HAP-1 (cell line): ENCODE data around the gene MMP15.

Experiments used
- DNase-seq, 2 experiments: peaks; one replicate each; pipeline ENCODE4 v3.0.0-alpha.2; 2016 to 2020; ENCODE audit warnings: low spot score in 2 of 2
- H3K27me3 ChIP-seq: fragments of 250-450 bp; sonication (Bioruptor Pico); 2 replicates; pipeline ENCODE4 v1.5.1; 2020; ENCODE audit warnings: low read depth, mild to moderate bottlenecking, moderate library complexity
- H3K36me3 ChIP-seq: fragments of 250-450 bp; sonication (Bioruptor Pico); replicated peaks from 2 replicates; pipeline ENCODE4 v1.5.1; 2020; ENCODE audit warnings: mild to moderate bottlenecking
- H3K4me1 ChIP-seq: fragments of 250-450 bp; sonication (Bioruptor Pico); 2 replicates; pipeline ENCODE4 v1.5.1; 2020; ENCODE audit warnings: mild to moderate bottlenecking
- H3K4me3 ChIP-seq: fragments of 250-450 bp; sonication (Bioruptor Pico); 2 replicates; pipeline ENCODE4 v1.5.1; 2020; ENCODE audit warnings: mild to moderate bottlenecking, moderate library complexity
- H3K9me3 ChIP-seq: fragments of 250-450 bp; sonication (Bioruptor Pico); 2 replicates; pipeline ENCODE4 v1.5.1; 2020; ENCODE audit warnings: mild to moderate bottlenecking, moderate library complexity
- in situ Hi-C: fragments of 300-500 bp; cut with MboI; formaldehyde crosslinking; loops from 3 replicates; pipeline ENCODE4 v1.14.3; 2020; ENCODE audit warnings: low sequenced_read_pairs, inconsistent platforms, mixed read lengths

The MMP15 gene

DNA sequence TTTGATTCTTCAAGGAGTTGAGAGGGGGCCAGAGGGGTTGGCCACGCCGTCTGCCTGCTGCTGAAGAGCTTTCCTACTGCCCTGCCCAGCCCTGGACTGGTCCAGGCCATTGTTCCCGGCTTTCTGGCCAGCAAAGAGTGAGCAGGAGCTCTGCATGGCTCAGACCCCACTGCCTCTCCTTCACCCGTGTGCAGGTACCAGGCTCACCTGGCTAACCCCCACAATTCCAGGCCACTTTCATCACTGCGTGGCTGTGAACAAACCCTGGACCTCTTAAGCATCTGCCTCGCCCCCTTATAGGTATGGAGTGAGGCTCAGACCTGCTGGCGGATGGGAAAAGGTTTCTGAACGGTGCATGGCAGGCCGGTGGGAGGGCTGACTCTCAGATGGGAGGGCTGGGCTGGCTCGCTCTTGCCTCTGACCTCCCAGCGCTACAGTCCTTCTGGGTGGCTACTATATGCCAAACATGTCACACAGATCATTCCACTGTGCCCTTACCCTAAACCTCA, 33.9 kb upstream of the MMP15 start:
- Histone ChIP-seq H3K9me3 (no peaks in the 10 kb centered on the region; the same call in 1 of the 2 replicates), H3K4me1 (no peaks in the 10 kb centered on the region), H3K36me3 (0 out of 2 replicates have a peak, but pooled peaks cover 4% of the 10 kb centered on the region), H3K27me3 (no peaks in the 10 kb centered on the region), H3K4me3 (no peak overlapping the region)
- in situ Hi-C loops, result no loop called here
- no peak for DNase-seq

DNA sequence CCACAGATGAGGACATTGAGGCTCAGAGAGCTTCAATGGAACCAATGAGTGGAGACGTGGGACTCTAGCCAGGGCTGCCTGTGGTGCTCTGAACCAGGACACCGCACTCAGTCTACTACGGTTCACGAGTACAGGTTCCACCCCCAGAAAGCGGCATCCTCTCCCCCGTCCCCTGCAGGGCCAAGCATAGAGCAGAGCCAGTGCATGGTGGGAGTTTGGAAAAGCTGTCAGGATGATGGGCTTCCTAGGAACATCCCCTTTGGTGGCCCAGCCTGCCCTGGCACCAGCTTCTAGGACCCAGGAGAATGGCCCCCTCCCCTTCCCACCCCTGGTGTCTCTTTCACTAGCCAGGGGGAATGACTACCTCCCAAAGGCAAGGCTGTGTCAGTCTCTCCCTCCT, 33.5 kb upstream of the MMP15 start:
- in situ Hi-C loops, result no loop called here
- H3K9me3 ChIP-seq, result no peaks in the 10 kb centered on the region; the same call in 1 of the 2 replicates
- no peak for DNase-seq
- no peaks in the 10 kb centered on the region for H3K4me1 ChIP-seq
- 0 out of 2 replicates have a peak, but pooled peaks cover 4% of the 10 kb centered on the region for H3K36me3 ChIP-seq
- no peaks in the 10 kb centered on the region for H3K27me3 ChIP-seq
- H3K4me3 ChIP-seq, result no peak overlapping the region

DNA sequence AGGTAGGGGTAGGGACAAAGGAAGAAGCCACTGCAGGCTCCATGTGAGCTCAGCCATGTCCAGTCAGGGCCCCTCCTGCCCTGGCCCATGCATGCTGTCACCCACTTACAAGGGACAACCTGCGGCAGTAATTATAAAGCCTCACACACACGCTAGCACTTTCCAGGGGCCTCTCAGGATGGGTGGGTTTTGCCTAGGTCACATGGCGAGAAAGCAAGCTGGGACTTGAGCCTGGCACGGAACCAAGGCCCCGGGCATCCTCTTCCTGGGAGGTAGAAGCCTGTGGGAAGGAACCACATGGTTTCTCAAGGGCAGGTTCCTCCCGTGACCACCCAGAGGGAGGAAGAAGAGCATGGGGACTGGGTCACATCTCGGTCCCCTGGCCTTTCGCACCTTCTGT, 32.1 kb upstream of the MMP15 start:
- H3K27me3 ChIP-seq, result no peaks in the 10 kb centered on the region

DNA sequence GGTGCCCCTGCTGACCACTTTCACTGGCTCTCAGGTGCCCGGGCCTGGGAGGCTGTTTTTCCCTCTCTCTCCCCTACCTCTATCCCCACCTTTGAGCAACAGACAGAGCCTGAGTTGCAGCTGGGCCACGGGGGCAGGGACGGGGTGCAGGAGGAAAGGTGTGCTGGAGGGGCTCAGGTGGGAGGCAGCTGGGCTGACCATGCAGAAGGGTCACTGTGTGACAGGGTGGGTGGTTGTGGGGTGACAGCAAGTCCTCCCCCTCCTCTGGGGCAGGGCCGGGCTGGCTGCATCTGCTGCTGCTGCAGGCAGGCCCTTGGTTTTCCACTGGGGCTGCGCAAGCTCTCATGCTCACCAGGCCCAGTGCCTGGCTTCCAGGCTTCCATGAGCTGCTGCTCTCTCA, 31.7 kb upstream of the MMP15 start:
- no peak for DNase-seq
- H3K36me3 ChIP-seq, result 0 out of 2 replicates have a peak, but pooled peaks cover 6% of the 10 kb centered on the region
- H3K4me3 ChIP-seq, result no peak overlapping the region
- no peaks in the 10 kb centered on the region for H3K27me3 ChIP-seq
- H3K9me3 ChIP-seq, result no peaks in the 10 kb centered on the region; the same call in 1 of the 2 replicates
- H3K4me1 ChIP-seq, result no peaks in the 10 kb centered on the region
- in situ Hi-C loops, result no loop called here

More for the DNA sequence above, 32.1 kb upstream of the MMP15 start:
- H3K9me3 ChIP-seq, result no peaks in the 10 kb centered on the region; the same call in 1 of the 2 replicates
- no peak for DNase-seq
- 0 out of 2 replicates have a peak, but pooled peaks cover 6% of the 10 kb centered on the region for H3K36me3 ChIP-seq
- H3K4me1 ChIP-seq, result no peaks in the 10 kb centered on the region
- in situ Hi-C loops, result no loop called here
- no peak overlapping the region for H3K4me3 ChIP-seq

DNA sequence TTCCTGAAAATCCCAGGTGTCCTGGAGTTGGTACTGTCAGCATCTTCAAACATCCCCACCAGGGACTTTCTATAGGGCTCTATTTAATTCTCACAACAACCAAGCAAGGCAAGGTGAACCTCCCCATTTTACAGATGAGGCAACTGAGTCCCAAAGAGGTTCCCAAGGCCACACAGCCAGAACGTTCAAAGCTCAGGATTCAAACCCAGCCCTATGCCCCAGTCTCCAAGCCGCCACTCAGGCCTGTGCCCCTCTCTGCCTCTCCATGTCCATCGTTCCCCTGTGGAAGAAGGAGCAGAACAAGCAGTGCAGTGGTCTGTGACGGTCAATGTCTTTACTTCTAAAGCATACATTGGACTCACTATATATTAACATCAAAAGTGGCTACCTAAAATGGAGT, 31.2 kb upstream of the MMP15 start:
- Histone ChIP-seq H3K4me3 (no peak overlapping the region), H3K9me3 (no peaks in the 10 kb centered on the region; the same call in 1 of the 2 replicates), H3K4me1 (peaks cover 3% of the 10 kb centered on the region; the same call in 1 of the 2 replicates), H3K36me3 (0 out of 2 replicates have a peak, but pooled peaks cover 6% of the 10 kb centered on the region), H3K27me3 (no peaks in the 10 kb centered on the region)
- DNase-seq, result no peak
- in situ Hi-C loops, result no loop called here

DNA sequence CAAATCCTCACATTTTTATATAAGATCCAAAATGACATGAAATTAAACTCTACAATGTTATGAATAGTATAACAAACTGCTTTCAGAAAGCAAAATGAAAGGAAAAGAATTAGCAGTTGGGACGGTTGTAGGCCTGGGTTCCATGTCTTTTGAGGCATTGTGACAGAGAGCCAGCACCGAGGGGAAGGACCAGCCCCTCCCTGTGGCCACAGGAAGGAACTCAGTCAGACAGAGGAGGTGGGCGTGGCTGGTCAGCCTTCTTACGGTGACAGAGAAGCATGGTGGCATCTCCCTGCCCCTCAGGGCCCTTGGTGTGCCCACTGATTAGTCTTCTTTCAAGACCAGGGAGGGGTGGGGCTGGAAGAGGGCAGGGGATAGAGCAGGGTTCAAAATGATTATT, 30.8 kb upstream of the MMP15 start:
- peaks cover 5% of the 10 kb centered on the region; the same call in 1 of the 2 replicates for H3K4me1 ChIP-seq
- H3K27me3 ChIP-seq, result no peaks in the 10 kb centered on the region
- H3K9me3 ChIP-seq, result no peaks in the 10 kb centered on the region; the same call in 1 of the 2 replicates
- DNase-seq, result peak; percentile 43 to 81
- no peak overlapping the region for H3K4me3 ChIP-seq
- in situ Hi-C loops, result no loop called here
- H3K36me3 ChIP-seq, result 0 out of 2 replicates have a peak, but pooled peaks cover 6% of the 10 kb centered on the region

DNA sequence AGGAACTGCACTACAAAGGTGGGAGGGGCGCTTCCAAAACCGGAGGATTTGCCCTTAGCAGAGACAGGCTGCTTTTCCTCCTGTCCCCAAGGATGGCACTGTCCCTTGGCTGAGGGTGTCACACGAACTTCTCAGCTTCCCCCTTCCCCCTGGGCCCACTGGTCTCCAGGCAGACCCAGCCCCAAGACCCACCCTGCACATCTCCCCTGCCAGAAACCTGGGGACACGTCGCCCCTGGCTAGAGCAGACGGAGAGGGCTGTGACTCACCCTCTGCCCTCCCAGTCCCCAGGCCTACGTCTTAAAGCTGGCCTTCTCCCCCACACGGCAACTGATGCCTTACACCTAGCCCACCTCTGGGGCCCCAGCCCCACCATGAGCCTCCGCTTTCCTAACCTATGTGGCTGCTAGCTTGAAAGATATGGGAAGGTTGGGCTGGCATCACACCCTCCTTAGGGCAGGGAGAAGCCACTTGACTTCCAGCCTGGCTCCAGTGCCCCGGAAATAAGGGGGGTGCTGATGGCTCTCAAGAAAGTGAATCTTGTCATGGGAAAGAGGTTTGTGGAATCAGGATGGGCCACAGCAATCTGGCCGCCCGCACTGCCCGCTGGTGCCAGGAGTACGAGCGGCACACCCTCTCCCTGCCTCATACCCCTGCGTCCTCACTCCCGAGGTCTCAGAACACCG, 29.7 kb upstream of the MMP15 start:
- H3K9me3 ChIP-seq, result no peaks in the 10 kb centered on the region; the same call in 1 of the 2 replicates
- H3K4me1 ChIP-seq, result peaks cover 5% of the 10 kb centered on the region; the same call in 1 of the 2 replicates
- in situ Hi-C loops, result no loop called here
- H3K4me3 ChIP-seq, result no peak overlapping the region
- no peaks in the 10 kb centered on the region for H3K27me3 ChIP-seq
- no peak for DNase-seq
- H3K36me3 ChIP-seq, result 0 out of 2 replicates have a peak, but pooled peaks cover 6% of the 10 kb centered on the region

DNA sequence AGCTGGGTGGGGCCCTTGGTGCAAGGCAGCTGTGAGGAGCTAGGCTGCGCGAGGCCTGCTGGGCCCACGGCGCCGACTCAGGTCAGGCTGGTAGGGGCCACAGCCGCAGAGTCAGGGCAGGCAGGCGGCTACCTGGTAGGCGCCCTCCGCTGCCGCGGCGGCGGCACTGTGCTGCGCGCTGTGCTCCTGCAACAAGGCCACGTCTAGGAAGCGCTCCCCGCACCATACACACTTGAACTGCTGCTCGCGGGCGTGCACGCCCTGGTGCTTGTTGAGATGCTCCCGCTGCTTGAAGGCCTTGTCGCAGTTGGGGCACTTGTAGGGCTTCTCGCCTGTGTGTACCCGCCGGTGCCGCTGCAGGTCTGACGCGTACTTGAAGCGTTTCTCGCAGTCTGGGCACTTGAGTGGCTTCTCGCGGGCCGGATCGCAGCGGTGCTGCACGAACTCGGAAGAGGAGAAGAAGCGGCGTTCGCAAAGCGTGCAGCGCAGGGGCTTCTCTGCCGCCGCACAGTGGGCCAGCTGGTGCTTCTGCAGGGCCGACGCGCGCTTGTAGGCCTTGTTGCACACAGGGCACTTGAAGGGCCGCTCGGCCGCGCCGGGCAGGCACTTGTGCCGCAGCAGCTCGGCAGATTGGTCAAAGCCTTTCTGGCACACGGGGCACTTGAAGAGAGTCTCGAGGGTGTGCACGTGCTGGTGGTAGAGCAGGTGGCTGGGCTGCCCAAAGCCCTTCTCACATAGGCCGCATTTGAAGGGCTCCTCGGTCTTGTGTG, 29.0 kb upstream of the MMP15 start:
- Histone ChIP-seq H3K9me3 (no peaks in the 10 kb centered on the region; the same call in 1 of the 2 replicates), H3K4me1 (peaks cover 5% of the 10 kb centered on the region; the same call in 1 of the 2 replicates), H3K27me3 (no peaks in the 10 kb centered on the region), H3K4me3 (no peak overlapping the region), H3K36me3 (0 out of 2 replicates have a peak, but pooled peaks cover 6% of the 10 kb centered on the region)
- DNase-seq, result no peak
- in situ Hi-C loops, result no loop called here

DNA sequence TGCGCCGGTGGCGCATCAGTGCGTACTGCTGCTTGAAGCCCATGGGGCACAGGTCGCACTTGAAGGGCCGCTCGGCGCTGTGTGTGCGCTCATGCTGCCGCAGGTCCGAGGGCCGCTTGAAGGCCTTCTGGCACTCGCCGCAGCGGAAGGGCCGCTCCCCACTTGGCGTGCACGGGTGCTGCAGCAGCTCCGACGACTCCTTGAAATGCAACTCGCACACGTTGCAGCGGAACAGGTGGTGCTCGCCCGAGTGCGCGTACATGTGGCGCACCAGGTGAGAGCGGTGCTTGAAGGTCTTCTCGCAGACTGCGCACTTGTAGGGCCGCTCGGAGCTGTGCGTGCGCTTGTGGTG, 28.4 kb upstream of the MMP15 start:
- Histone ChIP-seq H3K27me3 (no peaks in the 10 kb centered on the region), H3K4me3 (no peak overlapping the region), H3K9me3 (no peaks in the 10 kb centered on the region; the same call in 1 of the 2 replicates), H3K4me1 (peaks cover 5% of the 10 kb centered on the region; the same call in 1 of the 2 replicates), H3K36me3 (0 out of 2 replicates have a peak, but pooled peaks cover 6% of the 10 kb centered on the region)
- in situ Hi-C loops, result no loop called here
- no peak for DNase-seq

DNA sequence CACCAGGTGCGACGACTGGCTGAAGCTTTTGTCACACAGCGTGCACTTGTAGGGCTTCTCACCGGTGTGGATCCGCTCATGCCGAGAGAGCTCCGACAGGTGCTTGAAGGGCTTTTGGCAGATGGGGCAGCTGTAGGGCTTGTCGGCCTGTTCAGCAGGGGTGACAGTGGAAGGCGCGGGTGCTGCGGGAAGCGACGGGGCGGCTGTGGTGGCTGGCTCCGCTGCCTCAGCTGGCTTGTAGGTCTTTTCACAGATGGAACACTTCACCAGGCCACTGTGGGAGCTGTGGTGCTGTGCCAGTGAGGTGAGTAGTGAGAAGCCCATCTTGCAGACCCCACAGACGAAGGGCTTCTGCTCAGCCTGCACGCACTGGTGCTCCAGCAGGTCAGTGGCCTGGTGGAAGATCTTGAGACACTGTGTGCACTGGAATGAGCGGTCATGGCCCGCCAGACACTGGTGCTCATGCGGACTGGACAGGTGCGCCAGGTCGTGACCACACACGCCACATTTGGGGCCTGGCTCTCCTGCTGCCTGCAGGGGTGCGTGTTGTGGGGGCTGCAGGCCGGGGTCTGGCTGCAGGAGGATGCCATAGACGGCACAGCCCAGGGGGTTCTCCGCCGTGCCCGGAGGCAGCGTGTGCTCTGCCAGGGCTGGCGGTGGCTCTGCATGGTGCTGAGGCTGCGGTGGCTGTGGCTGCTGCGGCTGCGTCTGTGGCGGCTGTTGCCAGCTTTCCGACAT, 27.9 kb upstream of the MMP15 start:
- Histone ChIP-seq H3K27me3 (no peaks in the 10 kb centered on the region), H3K9me3 (no peaks in the 10 kb centered on the region; the same call in 1 of the 2 replicates), H3K4me1 (peaks cover 5% of the 10 kb centered on the region; the same call in 1 of the 2 replicates), H3K36me3 (peaks cover 6% of the 10 kb centered on the region; the same call in 1 of the 2 replicates), H3K4me3 (no peak overlapping the region)
- no peak for DNase-seq
- in situ Hi-C loops, result no loop called here

DNA sequence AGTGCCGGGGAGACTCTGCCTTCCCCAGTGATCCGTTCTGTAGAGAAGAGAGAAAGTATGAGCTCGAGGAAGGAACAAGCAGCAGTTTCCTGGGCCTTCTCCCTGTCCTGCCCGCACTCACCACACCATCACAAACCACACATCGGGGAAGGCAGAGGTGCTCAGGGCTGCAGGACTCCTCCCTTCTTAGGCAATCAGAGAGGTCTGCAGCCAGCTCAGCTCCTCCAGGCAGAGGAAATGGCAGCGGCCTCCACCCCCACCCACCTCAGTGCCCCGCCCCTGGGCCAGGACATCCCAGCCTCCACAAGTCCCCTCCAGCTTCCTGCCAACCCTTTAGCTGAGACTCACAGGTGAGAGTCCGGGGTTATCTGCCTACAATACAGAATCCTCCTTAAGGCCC, 27.1 kb upstream of the MMP15 start:
- H3K27me3 ChIP-seq, result no peaks in the 10 kb centered on the region
- H3K4me3 ChIP-seq, result no peak overlapping the region
- H3K4me1 ChIP-seq, result peaks cover 5% of the 10 kb centered on the region; the same call in 1 of the 2 replicates
- in situ Hi-C loops, result no loop called here
- DNase-seq, result no peak
- no peaks in the 10 kb centered on the region; the same call in 1 of the 2 replicates for H3K9me3 ChIP-seq
- peaks cover 6% of the 10 kb centered on the region for H3K36me3 ChIP-seq

DNA sequence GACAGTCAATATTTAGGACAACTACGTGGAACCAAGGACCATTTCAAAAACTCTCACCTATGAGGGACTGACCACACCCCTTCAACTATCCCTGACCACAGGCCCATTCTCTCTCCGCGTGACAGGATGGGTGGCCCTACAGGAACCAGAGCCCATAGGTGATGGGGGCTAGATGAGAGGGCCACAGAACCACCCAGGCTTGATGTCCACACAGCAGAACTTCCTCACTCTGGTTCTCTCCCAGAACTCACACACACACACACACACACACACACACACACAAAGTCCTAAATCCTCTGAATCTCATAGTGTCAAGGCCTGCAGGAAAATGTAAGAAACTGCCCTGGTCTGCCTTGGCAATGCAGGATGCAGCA, 26.6 kb upstream of the MMP15 start:
- Histone ChIP-seq H3K9me3 (no peaks in the 10 kb centered on the region; the same call in 1 of the 2 replicates), H3K27me3 (no peaks in the 10 kb centered on the region; the same call in 1 of the 2 replicates), H3K4me1 (peaks cover 5% of the 10 kb centered on the region; the same call in 1 of the 2 replicates), H3K36me3 (peaks cover 8% of the 10 kb centered on the region), H3K4me3 (peak overlapping the region; percentile 42)
- no peak for DNase-seq
- in situ Hi-C loops, result no loop called here

DNA sequence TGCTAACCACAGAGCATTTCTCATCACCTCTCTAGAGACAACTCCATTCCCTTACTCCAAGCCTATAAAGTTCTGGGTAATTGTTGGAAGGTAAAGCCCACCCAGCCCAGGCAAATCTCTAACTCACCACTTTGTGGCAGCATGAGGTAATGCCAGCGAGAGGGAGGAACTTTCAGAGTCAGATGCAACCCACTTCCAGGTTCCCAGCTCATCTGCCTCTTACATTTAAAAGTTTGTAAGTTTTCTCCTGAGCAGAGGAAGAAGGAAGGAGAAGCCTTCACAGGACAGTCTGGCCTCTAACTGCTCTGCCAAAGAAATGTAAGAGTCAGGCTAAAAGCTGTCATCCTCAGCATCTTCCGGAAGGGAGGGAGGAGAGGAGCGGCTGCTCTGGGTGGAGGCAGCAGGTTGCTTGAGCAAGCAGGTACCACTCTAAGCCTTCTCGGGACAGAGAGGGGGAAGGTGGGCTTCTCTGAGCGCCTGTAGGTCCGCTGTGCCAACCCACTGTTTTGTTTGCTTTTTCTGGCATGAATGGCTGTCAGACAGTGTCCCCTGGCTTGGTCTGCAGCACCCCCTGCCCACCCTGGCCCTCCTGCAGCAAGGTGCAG, 26.1 kb upstream of the MMP15 start:
- H3K4me1 ChIP-seq, result peaks cover 5% of the 10 kb centered on the region; the same call in 1 of the 2 replicates
- H3K27me3 ChIP-seq, result no peaks in the 10 kb centered on the region; the same call in 1 of the 2 replicates
- H3K36me3 ChIP-seq, result peaks cover 13% of the 10 kb centered on the region
- H3K9me3 ChIP-seq, result no peaks in the 10 kb centered on the region; the same call in 1 of the 2 replicates
- in situ Hi-C loops, result no loop called here
- peak; percentile 11 to 37 for DNase-seq
- peak overlapping the region; percentile 42 for H3K4me3 ChIP-seq
